OCI-LY7 (cell line): Measurements from ENCODE around the gene SART3. TPM values are rescaled to one million over a fixed set of nuclear protein-coding genes. Genes with fewer than 3 reads are reported as not detected.

Experiments
- BruUV-seq: library from RNA; stranded (reverse); fragments of 400-500 nt; replicated peaks from 2 replicates; lab custom pipeline; 2021; lab: Mats Ljungman, UMichigan
- CTCF ChIA-PET: fragments of 300-600 bp; sonication (Branson Sonifier 250); formaldehyde crosslinking; loops from one replicate; lab custom pipeline; 2022; ENCODE audit warnings: antibody characterized with exemption; ENCODE audit not compliant: unreplicated experiment; lab: Charles Lee
- POLR2A ChIA-PET: fragments of 300-600 bp; sonication (Branson Sonifier 250); formaldehyde crosslinking; loops from one replicate; lab custom pipeline; 2022; ENCODE audit warnings: antibody characterized with exemption; lab: Charles Lee
- DNase-seq: peaks from one replicate; pipeline ENCODE4 v3.0.0-alpha.2; 2015; ENCODE audit warnings: low spot score
- H2AFZ ChIP-seq: fragments of 200-600 bp; sonication (generic), shearing (Covaris generic); 2 replicates; pipeline ENCODE4 v1.6.1; 2014; ENCODE audit warnings: mild to moderate bottlenecking, antibody characterized with exemption, low read length, moderate library complexity
- H3K27ac ChIP-seq: fragments of 200-600 bp; sonication (generic); 2 replicates; pipeline ENCODE4 v1.5.1; 2014; ENCODE audit warnings: mixed run types, low read depth, mild to moderate bottlenecking, moderate library complexity, low read length, inconsistent platforms; ENCODE audit not compliant: poor library complexity, severe bottlenecking
- H3K36me3 ChIP-seq: fragments of 200-600 bp; sonication (generic); 2 replicates; pipeline ENCODE4 v1.6.1; 2014; ENCODE audit warnings: mild to moderate bottlenecking, antibody characterized with exemption, low read length, moderate library complexity, mixed read lengths; ENCODE audit not compliant: insufficient read depth
- H3K4me1 ChIP-seq: fragments of 200-600 bp; sonication (generic); 2 replicates; pipeline ENCODE4 v1.5.1; 2014; ENCODE audit warnings: mild to moderate bottlenecking, low read length; ENCODE audit not compliant: insufficient read depth, poor library complexity, severe bottlenecking
- H3K4me2 ChIP-seq: fragments of 200-600 bp; sonication (generic); 2 replicates; pipeline ENCODE4 v1.6.1; 2014; ENCODE audit warnings: mild to moderate bottlenecking, low read length
- H3K4me3 ChIP-seq: fragments of 200-600 bp; sonication (generic); 2 replicates; pipeline ENCODE4 v1.5.1; 2014; ENCODE audit warnings: mild to moderate bottlenecking, low read depth, low read length; ENCODE audit not compliant: poor library complexity, severe bottlenecking
- H3K79me2 ChIP-seq: fragments of 200-600 bp; sonication (generic); 2 replicates; pipeline ENCODE4 v1.6.1; 2016; ENCODE audit warnings: low read depth, mild to moderate bottlenecking, low read length, moderate library complexity, mixed read lengths; ENCODE audit not compliant: insufficient read depth
- H3K9me2 ChIP-seq: fragments of 200-600 bp; sonication (generic); 2 replicates; pipeline ENCODE4 v1.6.1; 2016; ENCODE audit warnings: mild to moderate bottlenecking, low read length, mixed read lengths; ENCODE audit not compliant: insufficient read depth
- H3K9me3 ChIP-seq: fragments of 200-600 bp; sonication (generic); 2 replicates; pipeline ENCODE4 v1.6.1; 2014; ENCODE audit warnings: mild to moderate bottlenecking, mixed run types, low read length, mixed read lengths
- H4K20me1 ChIP-seq: fragments of 200-600 bp; sonication (generic); 2 replicates; pipeline ENCODE4 v1.6.1; 2014; ENCODE audit warnings: mild to moderate bottlenecking, antibody characterized with exemption, low read length, moderate library complexity, mixed read lengths; ENCODE audit not compliant: insufficient read depth
- EZH2phosphoT487 ChIP-seq: fragments of 200-600 bp; sonication (generic); IDR thresholded peaks from 2 replicates; pipeline ENCODE4 v1.6.1; 2018; ENCODE audit warnings: low read depth, borderline replicate concordance, mild to moderate bottlenecking, mixed run types, antibody characterized with exemption, low read length, moderate library complexity, mixed read lengths
- intact Hi-C: fragments of 100-400 bp; cut with micrococcal nuclease; formaldehyde crosslinking; loops from one replicate; pipeline ENCODE4 v1.10.0; 2022; ENCODE audit not compliant: unreplicated experiment
- total RNA-seq, 2 experiments: library from RNA; depleted of rRNA in 1 of 2; stranded (reverse); fragments of >200 nt in 1 of 2; shearing (Covaris generic) in 1 of 2; gene quantifications; 2 replicates each; pipeline ENCODE4 v1.2.3, GENCODE V29; 2014 to 2022
- TF ChIP-seq, protein P1 (sequence below): fragments of 200-600 bp; sonication (generic); conservative IDR thresholded peaks from 2 replicates; pipeline ENCODE4 v1.5.1; 2014; ENCODE audit warnings: mild to moderate bottlenecking, antibody characterized with exemption, low read length, moderate library complexity, mixed read lengths

SART3 gene
- total RNA-seq, 2 experiments from 2014 or later = 143 to 211 TPM

DNA sequence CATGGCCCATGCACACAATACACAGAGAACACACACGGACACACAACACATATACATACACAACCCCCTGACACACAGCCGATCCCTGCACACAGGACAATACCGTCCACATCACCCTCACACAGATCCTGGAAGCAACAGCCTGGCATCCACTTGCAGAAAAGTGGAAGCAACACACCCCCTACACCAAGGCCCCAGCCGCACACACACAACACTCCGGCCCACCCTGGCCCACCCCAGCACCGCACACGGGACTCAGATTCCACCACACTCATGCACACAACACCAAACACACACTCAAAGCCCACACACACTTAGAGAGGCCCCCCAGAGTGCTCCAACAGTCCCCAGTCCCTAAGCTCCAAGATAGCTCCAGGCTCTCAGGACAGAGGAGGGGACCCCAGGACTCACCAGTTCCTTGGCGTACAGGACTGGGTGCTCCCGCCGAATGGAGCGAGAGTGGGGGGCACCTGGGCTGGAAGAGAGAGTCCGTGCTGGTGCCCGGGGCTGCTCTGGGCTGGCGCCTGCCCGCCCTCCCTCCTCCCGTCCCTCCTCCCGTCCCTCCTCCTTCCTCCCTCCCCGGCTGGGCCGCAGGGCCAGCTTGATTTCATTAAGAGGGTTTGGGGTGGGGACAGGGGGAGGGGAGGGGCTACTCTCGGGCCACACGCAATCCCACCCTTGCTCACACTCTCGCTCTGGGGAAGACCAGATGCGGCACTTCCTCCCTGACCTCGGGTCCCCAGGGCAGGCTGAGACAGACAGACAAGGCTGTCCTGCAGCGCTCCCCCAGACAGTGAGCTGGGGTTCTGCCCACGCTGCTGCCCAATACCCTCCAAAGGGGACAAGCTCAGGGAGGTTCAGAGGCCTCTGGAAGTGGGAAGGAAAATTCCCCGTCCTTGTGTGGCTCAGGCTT is 36.8 kb upstream of the SART3 start, which contains the start of gene TMEM119:
TMEM119 (minus strand) TSS at position 526 of the 913 bp plus-strand sequence. CDS start 5,701 bp downstream, outside the sequence.
- TF ChIP-seq, protein P1, sequence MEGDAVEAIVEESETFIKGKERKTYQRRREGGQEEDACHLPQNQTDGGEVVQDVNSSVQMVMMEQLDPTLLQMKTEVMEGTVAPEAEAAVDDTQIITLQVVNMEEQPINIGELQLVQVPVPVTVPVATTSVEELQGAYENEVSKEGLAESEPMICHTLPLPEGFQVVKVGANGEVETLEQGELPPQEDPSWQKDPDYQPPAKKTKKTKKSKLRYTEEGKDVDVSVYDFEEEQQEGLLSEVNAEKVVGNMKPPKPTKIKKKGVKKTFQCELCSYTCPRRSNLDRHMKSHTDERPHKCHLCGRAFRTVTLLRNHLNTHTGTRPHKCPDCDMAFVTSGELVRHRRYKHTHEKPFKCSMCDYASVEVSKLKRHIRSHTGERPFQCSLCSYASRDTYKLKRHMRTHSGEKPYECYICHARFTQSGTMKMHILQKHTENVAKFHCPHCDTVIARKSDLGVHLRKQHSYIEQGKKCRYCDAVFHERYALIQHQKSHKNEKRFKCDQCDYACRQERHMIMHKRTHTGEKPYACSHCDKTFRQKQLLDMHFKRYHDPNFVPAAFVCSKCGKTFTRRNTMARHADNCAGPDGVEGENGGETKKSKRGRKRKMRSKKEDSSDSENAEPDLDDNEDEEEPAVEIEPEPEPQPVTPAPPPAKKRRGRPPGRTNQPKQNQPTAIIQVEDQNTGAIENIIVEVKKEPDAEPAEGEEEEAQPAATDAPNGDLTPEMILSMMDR = no peak
- TF ChIP-seq EZH2phosphoT487 = no peak
- Histone ChIP-seq H3K4me1 (no peaks in the 10 kb centered on the region), H3K36me3 (no peaks in the 10 kb centered on the region), H3K79me2 (no peaks in the 10 kb centered on the region), H2AFZ (no peak within 1 kb of the TSS), H3K27ac (no peak within 1 kb of the TSS), H4K20me1 (no peaks in the 10 kb centered on the region), H3K9me3 (no peaks in the 10 kb centered on the region), H3K9me2 (no peaks in the 10 kb centered on the region), H3K4me2 (no peak within 1 kb of the TSS), H3K4me3 (no peak within 1 kb of the TSS)
- peak; percentile 21 for DNase-seq
- ChIA-PET CTCF (interaction anchor here (0.7 kb wide), 1 partner anchor 200 kb away, joined by 10 read pairs; no protein-coding TSS in a partner anchor), POLR2A (interaction anchor here (0.6 to 1.0 kb wide), 2 partner anchors 14 to 30 kb away, joined by 3 to 4 read pairs; no protein-coding TSS in a partner anchor)
- BruUV-seq = no TSS peak
- intact Hi-C loops = no loop called here

DNA sequence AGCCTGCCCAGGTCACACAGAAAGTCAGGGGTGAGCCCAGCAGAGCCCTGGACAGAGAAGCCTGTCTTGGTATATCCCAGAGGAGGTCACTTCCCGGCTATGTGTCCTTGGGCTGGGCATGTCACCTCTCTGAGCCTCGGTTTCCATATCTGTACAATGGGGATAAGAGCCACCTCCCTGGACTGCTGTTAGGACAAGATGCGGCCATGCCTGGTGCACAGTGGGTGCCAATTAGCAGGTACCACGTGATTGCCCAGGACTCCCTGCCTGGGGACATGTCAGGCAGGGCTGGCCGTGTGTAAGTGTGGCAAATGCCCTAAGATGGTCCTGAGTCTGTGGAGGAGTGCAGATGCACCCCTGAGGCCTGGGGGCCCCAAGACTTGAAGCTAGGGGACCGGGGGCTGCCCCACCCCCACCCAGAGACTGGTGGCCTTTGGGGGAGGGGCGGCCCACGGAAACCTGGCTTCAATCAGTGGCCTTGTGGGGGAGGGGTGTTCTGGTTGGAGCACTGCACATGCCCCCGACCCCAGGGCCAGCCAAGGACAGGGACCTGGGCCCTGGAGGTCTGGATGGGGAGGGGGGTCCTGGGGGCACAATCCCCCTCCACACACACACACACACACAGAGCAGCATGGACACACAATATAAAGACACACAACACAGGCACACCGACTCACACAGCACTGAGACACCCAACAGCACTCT is 36.0 kb upstream of the SART3 start:
- Histone ChIP-seq H3K9me2 (no peaks in the 10 kb centered on the region), H3K9me3 (no peaks in the 10 kb centered on the region), H2AFZ (no peak overlapping the region), H4K20me1 (no peaks in the 10 kb centered on the region), H3K4me2 (no peak overlapping the region), H3K4me1 (no peaks in the 10 kb centered on the region), H3K79me2 (no peaks in the 10 kb centered on the region), H3K36me3 (no peaks in the 10 kb centered on the region), H3K4me3 (no peak overlapping the region), H3K27ac (no peak overlapping the region)
- no peak for DNase-seq
- no peak for TF ChIP-seq EZH2phosphoT487
- TF ChIP-seq, protein P1 = no peak
- no TSS peak for BruUV-seq
- intact Hi-C loops = no loop called here
- ChIA-PET POLR2A (interaction anchor here (0.8 kb wide), 1 partner anchor 18 kb away, joined by 3 read pairs; no protein-coding TSS in a partner anchor), CTCF (no interaction called here)
